ENCODE results near the gene NFAT5.
"Not testable (repeated sequence)": the region's sequence is repeated elsewhere in the genome, so short reads cannot be mapped to it uniquely, and the experiment has no call there.

NFAT5 gene

DNA sequence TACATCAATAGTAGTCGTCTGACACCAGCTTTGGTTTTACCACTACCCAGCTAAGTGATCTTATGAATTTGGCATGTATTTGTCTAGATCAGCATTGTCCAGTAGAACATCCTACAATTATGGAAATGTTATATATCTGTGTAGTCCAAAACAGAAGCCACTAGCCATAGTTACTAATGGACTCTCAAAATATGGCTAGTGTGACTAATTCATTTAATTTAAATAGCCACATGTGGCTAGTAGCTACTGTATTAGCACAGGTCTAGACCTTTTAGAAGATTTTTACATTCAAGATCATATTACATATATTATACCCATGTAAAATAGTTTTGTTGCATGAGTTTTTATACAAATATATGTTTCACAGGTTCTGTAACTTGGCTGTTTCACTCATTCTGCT lies 27.0 kb upstream of the NFAT5 start:
- no peak overlapping the region for H2AFZ ChIP-seq
- H3K36me3 ChIP-seq (ENCODE audit: control insufficient read depth, insufficient read depth, low read length): no peaks in the 10 kb centered on the region
- no peaks in the 10 kb centered on the region for H3K79me2 ChIP-seq
- H3K4me1 ChIP-seq: no peaks in the 10 kb centered on the region
- H3K27ac ChIP-seq: no peak overlapping the region
- no peak overlapping the region for H3K4me3 ChIP-seq (ENCODE audit: low read depth, low read length)
- H3K4me2 ChIP-seq (ENCODE audit: low read length): no peak overlapping the region
- TF ChIP-seq, protein P1, sequence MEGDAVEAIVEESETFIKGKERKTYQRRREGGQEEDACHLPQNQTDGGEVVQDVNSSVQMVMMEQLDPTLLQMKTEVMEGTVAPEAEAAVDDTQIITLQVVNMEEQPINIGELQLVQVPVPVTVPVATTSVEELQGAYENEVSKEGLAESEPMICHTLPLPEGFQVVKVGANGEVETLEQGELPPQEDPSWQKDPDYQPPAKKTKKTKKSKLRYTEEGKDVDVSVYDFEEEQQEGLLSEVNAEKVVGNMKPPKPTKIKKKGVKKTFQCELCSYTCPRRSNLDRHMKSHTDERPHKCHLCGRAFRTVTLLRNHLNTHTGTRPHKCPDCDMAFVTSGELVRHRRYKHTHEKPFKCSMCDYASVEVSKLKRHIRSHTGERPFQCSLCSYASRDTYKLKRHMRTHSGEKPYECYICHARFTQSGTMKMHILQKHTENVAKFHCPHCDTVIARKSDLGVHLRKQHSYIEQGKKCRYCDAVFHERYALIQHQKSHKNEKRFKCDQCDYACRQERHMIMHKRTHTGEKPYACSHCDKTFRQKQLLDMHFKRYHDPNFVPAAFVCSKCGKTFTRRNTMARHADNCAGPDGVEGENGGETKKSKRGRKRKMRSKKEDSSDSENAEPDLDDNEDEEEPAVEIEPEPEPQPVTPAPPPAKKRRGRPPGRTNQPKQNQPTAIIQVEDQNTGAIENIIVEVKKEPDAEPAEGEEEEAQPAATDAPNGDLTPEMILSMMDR (IDR thresholded peaks at IDR 0.05): no peak
- H3K9me3 ChIP-seq (ENCODE audit: control insufficient read depth, low read length): no peaks in the 10 kb centered on the region
- H3K9ac ChIP-seq: no peak overlapping the region
- no peaks in the 10 kb centered on the region for H3K27me3 ChIP-seq (ENCODE audit: control insufficient read depth, insufficient read depth, low read length)

DNA sequence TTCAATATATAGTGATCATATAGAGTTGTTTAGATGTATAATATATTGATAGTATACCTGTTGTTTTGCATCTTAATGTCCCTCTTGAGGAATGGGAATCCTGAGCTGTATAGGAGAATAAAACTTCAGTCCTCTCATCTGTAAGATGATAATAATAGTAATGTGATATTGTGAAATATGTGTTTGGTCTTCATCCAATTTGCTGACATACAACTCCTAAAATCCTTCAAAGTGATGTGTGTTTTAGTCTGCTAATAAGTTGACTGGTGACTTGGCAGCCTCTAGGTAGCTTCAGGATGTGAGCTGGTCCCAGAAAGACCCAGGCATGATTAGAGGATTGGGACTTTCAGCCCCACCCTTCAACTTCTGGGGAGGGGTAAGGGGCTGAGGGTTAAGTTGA lies 22.8 kb upstream of the NFAT5 start:
- TF ChIP-seq, protein P1 (IDR thresholded peaks at IDR 0.05): no peak
- no peaks in the 10 kb centered on the region for H3K79me2 ChIP-seq
- no peaks in the 10 kb centered on the region for H3K9me3 ChIP-seq (ENCODE audit: control insufficient read depth, low read length)
- no peak overlapping the region for H3K9ac ChIP-seq
- H3K36me3 ChIP-seq (ENCODE audit: control insufficient read depth, insufficient read depth, low read length): no peaks in the 10 kb centered on the region
- H3K4me3 ChIP-seq (ENCODE audit: low read depth, low read length): no peak overlapping the region
- no peak overlapping the region for H3K27ac ChIP-seq
- no peak overlapping the region for H3K4me2 ChIP-seq (ENCODE audit: low read length)
- H3K27me3 ChIP-seq (ENCODE audit: control insufficient read depth, insufficient read depth, low read length): no peaks in the 10 kb centered on the region
- no peaks in the 10 kb centered on the region for H3K4me1 ChIP-seq
- no peak overlapping the region for H2AFZ ChIP-seq

DNA sequence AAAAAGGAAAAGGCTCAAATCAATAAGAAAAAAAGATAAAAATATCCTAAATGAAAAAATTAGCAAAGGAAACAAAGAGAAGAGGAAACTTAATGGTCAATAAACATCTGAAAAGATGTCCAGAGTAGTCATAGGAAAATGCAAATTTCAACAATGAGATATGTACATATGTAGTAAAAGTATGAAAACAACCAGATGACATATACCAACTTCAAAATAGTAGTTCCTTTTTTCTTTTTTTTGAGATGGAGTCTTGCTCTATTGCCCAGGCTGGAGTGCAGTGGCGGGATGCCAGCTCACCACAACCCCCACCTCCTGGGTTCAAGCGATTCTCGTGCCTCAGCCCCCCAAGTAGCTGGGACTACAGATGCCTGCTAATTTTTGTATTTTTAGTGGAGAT lies 21.7 kb upstream of the NFAT5 start:
- no peaks in the 10 kb centered on the region for H3K36me3 ChIP-seq (ENCODE audit: control insufficient read depth, insufficient read depth, low read length)
- H3K4me2 ChIP-seq (ENCODE audit: low read length): no peak overlapping the region
- no peak overlapping the region for H2AFZ ChIP-seq
- H3K9me3 ChIP-seq (ENCODE audit: control insufficient read depth, low read length): no peaks in the 10 kb centered on the region
- TF ChIP-seq, protein P1 (IDR thresholded peaks at IDR 0.05): no peak
- H3K4me3 ChIP-seq (ENCODE audit: low read depth, low read length): no peak overlapping the region
- H3K27ac ChIP-seq: no peak overlapping the region
- H3K79me2 ChIP-seq: no peaks in the 10 kb centered on the region
- H3K27me3 ChIP-seq (ENCODE audit: control insufficient read depth, insufficient read depth, low read length): no peaks in the 10 kb centered on the region
- no peak overlapping the region for H3K9ac ChIP-seq
- H3K4me1 ChIP-seq: no peaks in the 10 kb centered on the region

DNA sequence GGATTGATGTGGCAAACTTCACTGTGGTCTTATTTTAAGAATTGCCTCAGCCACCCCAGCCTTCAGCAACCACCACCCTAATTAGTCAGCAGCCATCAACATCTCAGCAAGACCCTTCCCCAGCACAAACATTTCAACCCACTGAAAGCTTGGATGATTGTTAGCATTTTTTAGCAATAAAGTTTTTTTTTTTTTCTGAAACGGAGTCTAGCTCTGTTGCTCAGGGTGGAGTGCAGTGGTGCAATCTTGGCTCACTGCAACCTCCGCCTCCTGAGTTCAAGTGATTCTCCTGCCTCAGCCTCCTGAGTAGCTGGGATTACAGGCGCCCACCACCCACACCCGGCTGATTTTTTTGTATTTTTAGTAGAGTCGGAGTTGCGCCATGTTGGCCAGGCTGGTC lies 19.1 kb upstream of the NFAT5 start:
- H3K9me3 ChIP-seq (ENCODE audit: control insufficient read depth, low read length); H2AFZ ChIP-seq; H3K27ac ChIP-seq; H3K4me3 ChIP-seq (ENCODE audit: low read depth, low read length); H3K9ac ChIP-seq; H3K4me2 ChIP-seq (ENCODE audit: low read length); H3K27me3 ChIP-seq (ENCODE audit: control insufficient read depth, insufficient read depth, low read length); H3K4me1 ChIP-seq; H3K79me2 ChIP-seq; H3K36me3 ChIP-seq (ENCODE audit: control insufficient read depth, insufficient read depth, low read length): not testable (repeated sequence)

DNA sequence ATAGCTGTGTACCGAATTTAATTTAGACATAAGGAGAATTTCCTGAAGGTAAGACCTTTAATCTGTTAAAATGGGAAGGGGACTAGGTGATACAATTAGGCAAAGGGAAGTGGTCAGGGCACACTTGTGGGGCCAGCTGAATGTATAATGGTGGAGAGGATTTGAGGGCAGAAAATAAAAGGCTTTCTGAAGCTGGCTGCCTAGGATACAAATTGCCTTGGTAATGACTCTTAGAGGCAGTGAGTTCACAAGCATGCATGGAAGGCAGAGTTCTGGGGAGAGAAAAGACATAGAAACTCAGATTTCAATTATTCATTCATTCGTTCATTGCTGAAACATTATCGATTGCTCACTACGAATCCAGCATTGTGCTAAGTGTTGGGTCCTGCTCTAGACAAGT lies 12.4 kb upstream of the NFAT5 start:
- no peak overlapping the region for H3K27ac ChIP-seq

More for the DNA sequence above, 12.4 kb upstream of the NFAT5 start:
- Histone ChIP-seq H3K27me3 (ENCODE audit: control insufficient read depth, insufficient read depth, low read length) (no peaks in the 10 kb centered on the region), H3K4me3 (ENCODE audit: low read depth, low read length) (no peak overlapping the region), H3K36me3 (ENCODE audit: control insufficient read depth, insufficient read depth, low read length) (no peaks in the 10 kb centered on the region), H3K4me2 (ENCODE audit: low read length) (no peak overlapping the region), H3K9ac (no peak overlapping the region), H3K79me2 (no peaks in the 10 kb centered on the region), H2AFZ (no peak overlapping the region), H3K4me1 (no peaks in the 10 kb centered on the region), H3K9me3 (ENCODE audit: control insufficient read depth, low read length) (no peaks in the 10 kb centered on the region)
- TF ChIP-seq, protein P1 (IDR thresholded peaks at IDR 0.05): no peak
